ENCODE results near the gene KBTBD8.

- TF ChIP-seq POLR2A (IDR thresholded peaks at IDR 0.05), result no peak
- TF ChIP-seq CTCF (IDR thresholded peaks at IDR 0.05), result no peak
- TF ChIP-seq POLR2AphosphoS5 (IDR thresholded peaks at IDR 0.05), result no peak
Observed at GRCh38 chr3:66952357-66952756, 45.8 kb upstream of the KBTBD8 start.
